Measurements from ENCODE around the gene KIAA1328. TPM values are rescaled to one million over a fixed set of nuclear protein-coding genes. Genes with fewer than 3 reads are reported as not detected.

The KIAA1328 gene
- total RNA-seq, 2 experiments from 2014 or later: 7.3 to 7.8 TPM

GRCh38 chr18:37274309-37275236, 445.6 kb downstream of the KIAA1328 start:
- Mint-ChIP-seq H3K27ac (no peak overlapping the region), H3K27me3 (peaks cover 25% of the 10 kb centered on the region), H3K4me3 (no peak overlapping the region), H3K4me1 (ENCODE audit: low read depth) (no peaks in the 10 kb centered on the region), H3K9me3 (peaks cover 3% of the 10 kb centered on the region), H3K36me3 (no peaks in the 10 kb centered on the region)
- intact Hi-C loops (cut with micrococcal nuclease): no loop called here
- ChIA-PET CTCF (no interaction called here), POLR2A (no interaction called here)
- no peak for DNase-seq

GRCh38 chr18:37275237-37275741, 446.4 kb downstream of the KIAA1328 start:
- no peak overlapping the region for H3K4me3 Mint-ChIP-seq
- ChIA-PET CTCF (no interaction called here), POLR2A (no interaction called here)
- DNase-seq: no peak
- intact Hi-C loops (cut with micrococcal nuclease): no loop called here
- peaks cover under 1% of the 10 kb centered on the region for H3K9me3 Mint-ChIP-seq
- no peaks in the 10 kb centered on the region for H3K36me3 Mint-ChIP-seq
- H3K27me3 Mint-ChIP-seq: peaks cover 25% of the 10 kb centered on the region
- H3K27ac Mint-ChIP-seq: no peak overlapping the region
- H3K4me1 Mint-ChIP-seq (ENCODE audit: low read depth): no peaks in the 10 kb centered on the region

- Mint-ChIP-seq H3K27ac (no peak overlapping the region), H3K27me3 (peaks cover 26% of the 10 kb centered on the region), H3K4me1 (ENCODE audit: low read depth) (no peaks in the 10 kb centered on the region), H3K9me3 (no peaks in the 10 kb centered on the region), H3K36me3 (no peaks in the 10 kb centered on the region), H3K4me3 (no peak overlapping the region)
- DNase-seq: no peak
- POLR2A ChIA-PET: no interaction called here
- CTCF ChIA-PET: no interaction called here
- intact Hi-C loops (cut with micrococcal nuclease): no loop called here
Observed at GRCh38 chr18:37276111-37276890, 447.4 kb downstream of the KIAA1328 start.

- intact Hi-C loops (cut with micrococcal nuclease): no loop called here
- ChIA-PET POLR2A (no interaction called here), CTCF (interaction anchor here (0.6 to 0.7 kb wide), 2 partner anchors 66 to 290 kb away, joined by 3 read pairs; no protein-coding TSS in a partner anchor)
- DNase-seq: no peak
- Mint-ChIP-seq H3K4me3 (no peak overlapping the region), H3K27ac (no peak overlapping the region), H3K27me3 (peaks cover 26% of the 10 kb centered on the region), H3K9me3 (no peaks in the 10 kb centered on the region), H3K36me3 (no peaks in the 10 kb centered on the region), H3K4me1 (ENCODE audit: low read depth) (no peaks in the 10 kb centered on the region)
Observed at GRCh38 chr18:37277804-37278203, 448.9 kb downstream of the KIAA1328 start.

Other genes with a start within 250 kb of the KIAA1328 start
- gene TPGS2, start 125 bp upstream of the KIAA1328 start, total RNA-seq: 10 to 100 TPM; 77.9 to 83.0 TPM

Measured in activated CD4-positive, alpha-beta memory T cell treated with anti-CD3 and anti-CD28 coated beads for 36 hours (primary cell).